HepG2 (cell line): ENCODE results near the gene RGL3. TPM values are rescaled to one million over a fixed set of nuclear protein-coding genes. Genes with fewer than 3 reads are reported as not detected.

Experiments
- AHR ChIP-seq: IDR thresholded peaks from 2 replicates; pipeline ENCODE4 v1.6.1; 2018; ENCODE audit warnings: missing genetic modification reagents, missing compliant biosample characterization
- CBX2 ChIP-seq, 2 experiments: fragments of 200-600 bp in 1 of 2; sonication (generic); formaldehyde crosslinking in 1 of 2; IDR thresholded peaks; 2 replicates each; pipeline versions ENCODE4 v1.7.0 to v1.8.1; 2018 to 2022; ENCODE audit warnings: low read depth in 2 of 2, low read length in 1 of 2, mild to moderate bottlenecking in 1 of 2, missing genetic modification reagents in 1 of 2
- EZH2 ChIP-seq: conservative IDR thresholded peaks from 2 replicates; pipeline ENCODE4 v1.6.1; 2012; ENCODE audit warnings: mild to moderate bottlenecking, low read depth, low read length, moderate library complexity
- KDM2A ChIP-seq: sonication (generic); formaldehyde crosslinking; IDR thresholded peaks from 2 replicates; pipeline ENCODE4 v1.4.0; 2020; ENCODE audit warnings: low read depth, missing genetic modification reagents, borderline replicate concordance
- MAZ ChIP-seq, 2 experiments: sonication (generic) in 1 of 2; formaldehyde crosslinking in 1 of 2; IDR thresholded peaks; 2 replicates each; pipeline versions ENCODE4 v1.5.0 to v1.6.1; 2012 to 2020; ENCODE audit warnings: low read depth in 2 of 2, mild to moderate bottlenecking in 2 of 2, borderline replicate concordance in 1 of 2, improper control_type of control experiment in 1 of 2, low read length in 1 of 2, missing genetic modification reagents in 1 of 2, moderate library complexity in 1 of 2
- MED1 ChIP-seq: sonication (generic); formaldehyde crosslinking; IDR thresholded peaks from 2 replicates; pipeline ENCODE4 v1.4.0; 2020; ENCODE audit warnings: missing genetic modification reagents
- SMYD3 ChIP-seq: sonication (generic); formaldehyde crosslinking; IDR thresholded peaks from 2 replicates; pipeline ENCODE4 v1.8.1; 2023; ENCODE audit warnings: mild to moderate bottlenecking, missing genetic modification reagents
- ZFP36 ChIP-seq: fragments of 150-350 bp; IDR thresholded peaks from 2 replicates; pipeline ENCODE4 v1.6.1; 2018; ENCODE audit warnings: borderline replicate concordance, low read length, low read depth; ENCODE audit not compliant: partially characterized antibody
- ZMYM4 ChIP-seq: sonication (generic); formaldehyde crosslinking; IDR thresholded peaks from 2 replicates; pipeline ENCODE4 v1.8.1; 2023; ENCODE audit warnings: mild to moderate bottlenecking, missing genetic modification reagents
- ZNF550 ChIP-seq: sonication (generic); formaldehyde crosslinking; IDR thresholded peaks from 2 replicates; pipeline ENCODE4 v1.4.0; 2020; ENCODE audit warnings: mild to moderate bottlenecking, missing genetic modification reagents, borderline replicate concordance
- ZNF619 ChIP-seq: sonication (generic); formaldehyde crosslinking; IDR thresholded peaks from 2 replicates; pipeline ENCODE4 v1.4.0; 2020; ENCODE audit warnings: mild to moderate bottlenecking, missing genetic modification reagents
- ZNF672 ChIP-seq: sonication (generic); formaldehyde crosslinking; IDR thresholded peaks from 2 replicates; pipeline ENCODE4 v1.8.1; 2022; ENCODE audit warnings: missing genetic modification reagents
- ZNF773 ChIP-seq: sonication (generic); formaldehyde crosslinking; IDR thresholded peaks from 2 replicates; pipeline ENCODE4 v1.4.0; 2020; ENCODE audit warnings: missing genetic modification reagents, borderline replicate concordance
- ZNF879 ChIP-seq: sonication (generic); formaldehyde crosslinking; IDR thresholded peaks from 2 replicates; pipeline ENCODE4 v1.8.1; 2023; ENCODE audit warnings: missing genetic modification reagents
- polyA plus RNA-seq, 8 experiments: library from polyadenylated mRNA; depleted of rRNA in 3 of 8; stranded (reverse) in 7 of 8; unstranded in 1 of 8; fragments of >200 nt; fragmentation: Illumina TruSeq in 4 of 8; extraction: Trizol in 4 of 8; gene quantifications; 2 replicates each; pipeline versions ENCODE4 v1.2.1 to v1.2.3, GENCODE V29; 2011 to 2016; ENCODE audit warnings: low read depth in 4 of 8, missing spikeins in 1 of 8, mixed read lengths in 1 of 8; ENCODE audit not compliant: insufficient read depth in 1 of 8
- total RNA-seq, 5 experiments: library from RNA; depleted of rRNA; stranded (reverse); fragments of >200 nt; fragmentation: Illumina TruSeq; extraction: Trizol; gene quantifications; 2 replicates each; pipeline ENCODE4 v1.2.3, GENCODE V29; 2016; ENCODE audit warnings: low read depth in 1 of 5
- TF ChIP-seq, protein P1 (sequence below): sonication (generic); formaldehyde crosslinking; IDR thresholded peaks from 2 replicates; pipeline ENCODE4 v1.5.0; 2020; ENCODE audit warnings: mild to moderate bottlenecking, missing genetic modification reagents, borderline replicate concordance
- TF ChIP-seq, protein P2 (sequence below): sonication (generic); formaldehyde crosslinking; IDR thresholded peaks from 2 replicates; pipeline ENCODE4 v1.8.0; 2022; ENCODE audit warnings: missing genetic modification reagents, mild to moderate bottlenecking, inconsistent platforms, borderline replicate concordance
- TF ChIP-seq, protein P3 (sequence below): sonication (generic); formaldehyde crosslinking; IDR thresholded peaks from 2 replicates; pipeline ENCODE4 v1.4.0; 2020; ENCODE audit warnings: missing genetic modification reagents
- TF ChIP-seq, protein P4 (sequence below): sonication (generic); formaldehyde crosslinking; IDR thresholded peaks from 2 replicates; pipeline ENCODE4 v1.4.0; 2020; ENCODE audit warnings: missing genetic modification reagents

Gene RGL3
- total and polyA plus RNA-seq, 2 of the 13 experiments (the other 11 are each of a cell fraction or from before 2014, with no cell fraction given): 4.2 to 7.6 TPM

DNA sequence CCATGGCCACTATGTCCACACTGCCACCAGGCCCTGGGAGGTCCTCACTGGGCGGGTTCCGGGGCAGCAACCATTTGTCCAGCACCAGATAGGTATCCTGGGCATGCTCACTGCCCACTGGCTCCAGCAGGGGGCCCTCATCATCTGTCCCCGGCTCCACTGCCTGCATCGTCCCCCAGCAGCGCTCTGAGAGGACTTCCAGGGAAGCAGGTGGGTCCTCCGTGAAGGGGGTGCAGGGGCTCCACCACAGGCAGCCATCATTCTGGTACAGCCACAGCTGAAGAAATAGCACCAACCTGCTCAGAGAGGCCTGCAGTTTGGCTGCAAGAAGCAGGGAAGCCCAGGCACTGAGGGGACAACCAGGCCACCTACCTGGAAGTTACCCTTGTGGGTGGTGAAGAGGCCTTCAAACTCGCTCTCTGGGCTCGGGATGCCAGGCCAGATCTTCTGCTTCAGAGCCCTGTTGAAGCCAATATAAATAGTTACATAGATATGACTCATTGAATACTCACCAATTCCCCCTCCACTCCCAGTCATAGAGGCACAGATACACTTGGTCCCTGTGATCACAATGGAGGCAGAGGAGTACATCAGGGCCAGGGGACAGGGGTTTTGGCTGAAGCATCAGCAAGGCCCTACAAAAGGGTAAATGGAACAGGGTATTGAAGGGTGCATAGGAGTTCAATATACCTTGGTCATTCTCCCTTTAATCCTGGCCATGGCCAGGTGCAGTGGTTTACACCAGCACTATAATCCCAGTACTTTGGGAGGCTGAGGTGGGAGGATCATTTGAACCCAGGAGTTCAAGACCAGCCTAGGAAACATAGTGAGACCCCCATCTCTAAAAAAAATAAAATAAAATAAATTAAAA is 40.6 kb downstream of the RGL3 start (continued):
- TF ChIP-seq, protein P1, sequence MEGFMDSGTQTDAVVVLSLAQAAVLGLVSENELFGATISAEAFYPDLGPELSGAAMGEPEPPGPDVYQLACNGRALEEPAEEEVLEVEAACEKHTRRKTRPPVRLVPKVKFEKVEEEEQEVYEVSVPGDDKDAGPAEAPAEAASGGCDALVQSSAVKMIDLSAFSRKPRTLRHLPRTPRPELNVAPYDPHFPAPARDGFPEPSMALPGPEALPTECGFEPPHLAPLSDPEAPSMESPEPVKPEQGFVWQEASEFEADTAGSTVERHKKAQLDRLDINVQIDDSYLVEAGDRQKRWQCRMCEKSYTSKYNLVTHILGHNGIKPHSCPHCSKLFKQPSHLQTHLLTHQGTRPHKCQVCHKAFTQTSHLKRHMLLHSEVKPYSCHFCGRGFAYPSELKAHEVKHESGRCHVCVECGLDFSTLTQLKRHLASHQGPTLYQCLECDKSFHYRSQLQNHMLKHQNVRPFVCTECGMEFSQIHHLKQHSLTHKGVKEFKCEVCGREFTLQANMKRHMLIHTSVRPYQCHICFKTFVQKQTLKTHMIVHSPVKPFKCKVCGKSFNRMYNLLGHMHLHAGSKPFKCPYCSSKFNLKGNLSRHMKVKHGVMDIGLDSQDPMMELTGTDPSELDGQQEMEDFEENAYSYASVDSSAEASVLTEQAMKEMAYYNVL (CRISPR knock-in tag): no peak
- TF ChIP-seq ZMYM4 (CRISPR knock-in tag) (0 out of 2 replicates have a peak, but pooled peaks have one; percentile 10), ZNF550 (CRISPR knock-in tag) (no peak), ZNF619 (CRISPR knock-in tag) (no peak), ZFP36 (no peak), ZNF672 (CRISPR knock-in tag) (no peak), MAZ (IDR thresholded peaks at IDR 0.05; ENCODE audit: borderline replicate concordance, low read depth, low read length) (no peak), MAZ (CRISPR knock-in tag; IDR thresholded peaks at IDR 0.05; ENCODE audit: low read depth) (no peak), ZNF879 (CRISPR knock-in tag) (no peak), KDM2A (CRISPR knock-in tag) (peak; percentile 49; the same call in 1 of the 2 replicates), MED1 (CRISPR knock-in tag) (no peak), SMYD3 (no peak), ZNF773 (CRISPR knock-in tag) (no peak), AHR (0 out of 2 replicates have a peak, but pooled peaks have one; percentile 66), CBX2 (IDR thresholded peaks at IDR 0.05; ENCODE audit: low read depth, low read length) (no peak), CBX2 (CRISPR knock-in tag; IDR thresholded peaks at IDR 0.05; ENCODE audit: low read depth) (no peak), EZH2 (no peak)
- TF ChIP-seq, protein P2, sequence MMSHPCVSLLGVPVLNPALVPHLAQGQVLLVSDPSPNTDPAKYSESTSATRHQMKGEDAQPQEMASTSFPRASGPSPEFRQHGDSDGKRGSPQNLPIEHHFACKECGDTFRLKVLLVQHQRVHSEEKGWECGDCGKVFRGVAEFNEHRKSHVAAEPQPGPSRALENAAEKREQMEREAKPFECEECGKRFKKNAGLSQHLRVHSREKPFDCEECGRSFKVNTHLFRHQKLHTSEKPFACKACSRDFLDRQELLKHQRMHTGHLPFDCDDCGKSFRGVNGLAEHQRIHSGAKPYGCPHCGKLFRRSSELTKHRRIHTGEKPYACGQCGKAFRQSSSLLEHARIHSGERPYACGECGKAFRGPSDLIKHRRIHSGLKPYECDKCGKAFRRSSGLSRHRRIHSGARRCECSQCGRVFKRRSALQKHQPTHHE: no peak
- TF ChIP-seq, protein P3, sequence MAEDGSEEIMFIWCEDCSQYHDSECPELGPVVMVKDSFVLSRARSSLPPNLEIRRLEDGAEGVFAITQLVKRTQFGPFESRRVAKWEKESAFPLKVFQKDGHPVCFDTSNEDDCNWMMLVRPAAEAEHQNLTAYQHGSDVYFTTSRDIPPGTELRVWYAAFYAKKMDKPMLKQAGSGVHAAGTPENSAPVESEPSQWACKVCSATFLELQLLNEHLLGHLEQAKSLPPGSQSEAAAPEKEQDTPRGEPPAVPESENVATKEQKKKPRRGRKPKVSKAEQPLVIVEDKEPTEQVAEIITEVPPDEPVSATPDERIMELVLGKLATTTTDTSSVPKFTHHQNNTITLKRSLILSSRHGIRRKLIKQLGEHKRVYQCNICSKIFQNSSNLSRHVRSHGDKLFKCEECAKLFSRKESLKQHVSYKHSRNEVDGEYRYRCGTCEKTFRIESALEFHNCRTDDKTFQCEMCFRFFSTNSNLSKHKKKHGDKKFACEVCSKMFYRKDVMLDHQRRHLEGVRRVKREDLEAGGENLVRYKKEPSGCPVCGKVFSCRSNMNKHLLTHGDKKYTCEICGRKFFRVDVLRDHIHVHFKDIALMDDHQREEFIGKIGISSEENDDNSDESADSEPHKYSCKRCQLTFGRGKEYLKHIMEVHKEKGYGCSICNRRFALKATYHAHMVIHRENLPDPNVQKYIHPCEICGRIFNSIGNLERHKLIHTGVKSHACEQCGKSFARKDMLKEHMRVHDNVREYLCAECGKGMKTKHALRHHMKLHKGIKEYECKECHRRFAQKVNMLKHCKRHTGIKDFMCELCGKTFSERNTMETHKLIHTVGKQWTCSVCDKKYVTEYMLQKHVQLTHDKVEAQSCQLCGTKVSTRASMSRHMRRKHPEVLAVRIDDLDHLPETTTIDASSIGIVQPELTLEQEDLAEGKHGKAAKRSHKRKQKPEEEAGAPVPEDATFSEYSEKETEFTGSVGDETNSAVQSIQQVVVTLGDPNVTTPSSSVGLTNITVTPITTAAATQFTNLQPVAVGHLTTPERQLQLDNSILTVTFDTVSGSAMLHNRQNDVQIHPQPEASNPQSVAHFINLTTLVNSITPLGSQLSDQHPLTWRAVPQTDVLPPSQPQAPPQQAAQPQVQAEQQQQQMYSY (CRISPR knock-in tag): no peak
- TF ChIP-seq, protein P4, sequence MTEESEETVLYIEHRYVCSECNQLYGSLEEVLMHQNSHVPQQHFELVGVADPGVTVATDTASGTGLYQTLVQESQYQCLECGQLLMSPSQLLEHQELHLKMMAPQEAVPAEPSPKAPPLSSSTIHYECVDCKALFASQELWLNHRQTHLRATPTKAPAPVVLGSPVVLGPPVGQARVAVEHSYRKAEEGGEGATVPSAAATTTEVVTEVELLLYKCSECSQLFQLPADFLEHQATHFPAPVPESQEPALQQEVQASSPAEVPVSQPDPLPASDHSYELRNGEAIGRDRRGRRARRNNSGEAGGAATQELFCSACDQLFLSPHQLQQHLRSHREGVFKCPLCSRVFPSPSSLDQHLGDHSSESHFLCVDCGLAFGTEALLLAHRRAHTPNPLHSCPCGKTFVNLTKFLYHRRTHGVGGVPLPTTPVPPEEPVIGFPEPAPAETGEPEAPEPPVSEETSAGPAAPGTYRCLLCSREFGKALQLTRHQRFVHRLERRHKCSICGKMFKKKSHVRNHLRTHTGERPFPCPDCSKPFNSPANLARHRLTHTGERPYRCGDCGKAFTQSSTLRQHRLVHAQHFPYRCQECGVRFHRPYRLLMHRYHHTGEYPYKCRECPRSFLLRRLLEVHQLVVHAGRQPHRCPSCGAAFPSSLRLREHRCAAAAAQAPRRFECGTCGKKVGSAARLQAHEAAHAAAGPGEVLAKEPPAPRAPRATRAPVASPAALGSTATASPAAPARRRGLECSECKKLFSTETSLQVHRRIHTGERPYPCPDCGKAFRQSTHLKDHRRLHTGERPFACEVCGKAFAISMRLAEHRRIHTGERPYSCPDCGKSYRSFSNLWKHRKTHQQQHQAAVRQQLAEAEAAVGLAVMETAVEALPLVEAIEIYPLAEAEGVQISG (CRISPR knock-in tag): peak; percentile 35
